K562 (cell line): ENCODE data around the gene AGPAT1. TPM values are rescaled to one million over a fixed set of nuclear protein-coding genes. Genes with fewer than 3 reads are reported as not detected.

Source experiments
- CHD1 ChIP-seq: fragments of 200-600 bp; sonication (generic); IDR thresholded peaks from one replicate; pipeline ENCODE4 v1.6.1; 2012; ENCODE audit warnings: mild to moderate bottlenecking, moderate library complexity, low read length, inconsistent platforms
- E2F5 ChIP-seq: sonication (generic); formaldehyde crosslinking; IDR thresholded peaks from 2 replicates; pipeline ENCODE4 v1.8.0; 2022; ENCODE audit warnings: mild to moderate bottlenecking, missing genetic modification reagents
- GABPA ChIP-seq: fragments of 200-800 bp; sonication (Bioruptor generic); conservative IDR thresholded peaks from 2 replicates; pipeline ENCODE4 v1.6.1; 2016; ENCODE audit warnings: low read depth, missing genetic modification characterization, missing compliant biosample characterization
- GABPB1 ChIP-seq: sonication (generic); formaldehyde crosslinking; IDR thresholded peaks from 2 replicates; pipeline ENCODE4 v1.8.0; 2022; ENCODE audit warnings: mild to moderate bottlenecking, missing genetic modification reagents
- GTF3C2 ChIP-seq: IDR thresholded peaks from 3 replicates; pipeline ENCODE4 v1.6.1; 2011; ENCODE audit warnings: borderline replicate concordance, mild to moderate bottlenecking, moderate library complexity; ENCODE audit not compliant: insufficient read length; ENCODE audit errors: extremely low read depth
- HDAC1 ChIP-seq, 2 experiments: fragments of 450-650 bp; IDR thresholded peaks; 2 replicates each; pipeline ENCODE4 v1.6.1; 2016 to 2017; ENCODE audit warnings: inconsistent platforms in 1 of 2, mild to moderate bottlenecking in 1 of 2, moderate library complexity in 1 of 2
- HMGXB4 ChIP-seq: sonication (generic); formaldehyde crosslinking; IDR thresholded peaks from 2 replicates; pipeline ENCODE4 v1.8.1; 2023; ENCODE audit warnings: mild to moderate bottlenecking, missing genetic modification reagents
- MCM5 ChIP-seq: fragments of 450-650 bp; IDR thresholded peaks from 2 replicates; pipeline ENCODE4 v1.6.1; 2016; ENCODE audit warnings: low read depth
- MECOM ChIP-seq: fragments of 250-450 bp; sonication (Bioruptor Pico); IDR thresholded peaks from 2 replicates; pipeline ENCODE4 v1.8.0; 2022; ENCODE audit warnings: inconsistent platforms
- NFE2 ChIP-seq: IDR thresholded peaks from 2 replicates; pipeline ENCODE4 v1.6.1; 2014; ENCODE audit warnings: antibody characterized with exemption, low read depth
- NR2C2 ChIP-seq, 2 experiments: fragments of 200-800 bp in 1 of 2; sonication (Bioruptor generic) in 1 of 2; sonication (generic) in 1 of 2; formaldehyde crosslinking in 1 of 2; IDR thresholded peaks; 2 replicates each; pipeline versions ENCODE4 v1.6.1 to v1.8.0; 2016 to 2022; ENCODE audit warnings: mild to moderate bottlenecking in 1 of 2, missing compliant biosample characterization in 1 of 2, missing genetic modification characterization in 1 of 2, missing genetic modification reagents in 1 of 2
- POLR2AphosphoS2 ChIP-seq: IDR thresholded peaks from 2 replicates; pipeline ENCODE4 v1.6.1; 2012; ENCODE audit warnings: low read length, improper control_type of control experiment
- SMARCA5 ChIP-seq: fragments of 450-650 bp; IDR thresholded peaks from 2 replicates; pipeline ENCODE4 v1.6.1; 2016
- ZNF23 ChIP-seq: fragments of 250-450 bp; sonication (Bioruptor Pico); IDR thresholded peaks from 2 replicates; pipeline ENCODE4 v1.4.0; 2020; ENCODE audit warnings: mild to moderate bottlenecking
- polyA plus RNA-seq, 8 experiments: library from polyadenylated mRNA; depleted of rRNA in 4 of 8; stranded (reverse) in 5 of 8; unstranded in 3 of 8; fragments of >200 nt; fragmentation: Nextera tagmentation in 2 of 8; fragmentation: Illumina TruSeq in 1 of 8; extraction: Ambion mirVana in 2 of 8; extraction: Trizol in 1 of 8; gene quantifications; 2 replicates each; pipeline versions ENCODE4 v1.2.1 to v1.2.3, GENCODE V29; 2011 to 2014; ENCODE audit warnings: inconsistent platforms in 1 of 8, missing spikeins in 1 of 8
- total RNA-seq, 7 experiments: library from RNA; depleted of rRNA in 6 of 7; stranded (reverse); fragments of >200 nt in 6 of 7; fragmentation: Illumina TruSeq in 2 of 7; extraction: Trizol in 2 of 7; gene quantifications; 2 replicates each; pipeline versions ENCODE4 v1.2.1 to v1.2.3, GENCODE V29; 2011 to 2021; ENCODE audit warnings: low replicate concordance in 1 of 7
- TF ChIP-seq, protein P1 (sequence below), 2 experiments: fragments of 250-450 bp in 1 of 2; fragments of 450-650 bp in 1 of 2; sonication (Bioruptor Pico) in 1 of 2; IDR thresholded peaks; 2 replicates each; pipeline versions ENCODE4 v1.6.1 to v1.8.0; 2016 to 2021; ENCODE audit warnings: mild to moderate bottlenecking in 2 of 2, moderate library complexity in 2 of 2, missing compliant biosample characterization in 1 of 2, missing genetic modification characterization in 1 of 2
- TF ChIP-seq, protein P2 (sequence below), 3 experiments: IDR thresholded peaks in 2 of 3; conservative IDR thresholded peaks in 1 of 3; 2 replicates each; pipeline ENCODE4 v1.5.1; 2011 to 2012; ENCODE audit warnings: low read length in 3 of 3, mild to moderate bottlenecking in 3 of 3, control low read depth in 2 of 3, improper control_type of control experiment in 1 of 3, inconsistent platforms in 1 of 3, low read depth in 1 of 3, mixed read lengths in 1 of 3, moderate library complexity in 1 of 3; ENCODE audit not compliant: insufficient read depth in 2 of 3
- TF ChIP-seq, protein P3 (sequence below): fragments of 250-450 bp; sonication (Bioruptor Pico); IDR thresholded peaks from 2 replicates; pipeline ENCODE4 v1.4.0; 2020; ENCODE audit warnings: mild to moderate bottlenecking

The AGPAT1 gene
- total and polyA plus RNA-seq, 9 of the 15 experiments (the other 6 are each of a cell fraction or from before 2014, with no cell fraction given) = 37.9 to 176 (median 69.4) TPM

DNA sequence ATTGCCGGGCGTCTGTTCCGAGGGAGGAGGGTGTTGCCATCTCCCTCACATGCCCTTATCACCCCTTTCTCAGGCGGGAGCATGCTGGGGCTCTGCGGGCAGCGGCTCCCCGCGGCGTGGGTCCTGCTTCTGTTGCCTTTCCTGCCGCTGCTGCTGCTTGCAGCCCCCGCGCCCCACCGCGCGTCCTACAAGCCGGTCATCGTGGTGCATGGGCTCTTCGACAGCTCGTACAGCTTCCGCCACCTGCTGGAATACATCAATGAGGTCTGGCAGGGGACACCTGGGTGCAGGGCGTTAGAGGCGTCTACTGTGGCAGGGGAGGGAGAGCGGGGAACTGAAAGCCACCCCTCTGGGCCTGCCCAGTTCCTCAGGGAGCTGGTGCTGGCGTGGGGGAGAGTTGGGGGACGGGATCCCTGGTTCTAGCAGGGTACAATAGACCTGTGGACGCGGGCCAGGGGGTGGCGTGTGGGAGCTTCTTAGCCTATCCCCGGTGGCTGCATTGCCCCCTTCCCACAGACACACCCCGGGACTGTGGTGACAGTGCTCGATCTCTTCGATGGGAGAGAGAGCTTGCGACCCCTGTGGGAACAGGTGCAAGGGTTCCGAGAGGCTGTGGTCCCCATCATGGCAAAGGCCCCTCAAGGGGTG lies 21.2 kb downstream of the AGPAT1 start (continued):
- TF ChIP-seq, protein P1, sequence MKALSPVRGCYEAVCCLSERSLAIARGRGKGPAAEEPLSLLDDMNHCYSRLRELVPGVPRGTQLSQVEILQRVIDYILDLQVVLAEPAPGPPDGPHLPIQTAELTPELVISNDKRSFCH (CRISPR knock-in tag; IDR thresholded peaks at IDR 0.05) = no peak
- TF ChIP-seq, protein P1 (tag; IDR thresholded peaks at IDR 0.05) = no peak
- TF ChIP-seq SMARCA5 = peak; percentile 48; the same call in 1 of the 2 replicates
- TF ChIP-seq NR2C2 (CRISPR knock-in tag; IDR thresholded peaks at IDR 0.05) = no peak
- no peak for TF ChIP-seq NR2C2 (tag; IDR thresholded peaks at IDR 0.05)
- no peak; the same call in 1 of the 2 replicates for TF ChIP-seq E2F5 (CRISPR knock-in tag)
- no peak for TF ChIP-seq POLR2AphosphoS2
- no peak for TF ChIP-seq NFE2
- no peak for TF ChIP-seq MECOM (CRISPR knock-in tag)
- no peak for TF ChIP-seq MCM5
- no peak for TF ChIP-seq HMGXB4 (CRISPR knock-in tag)
- TF ChIP-seq, protein P2, sequence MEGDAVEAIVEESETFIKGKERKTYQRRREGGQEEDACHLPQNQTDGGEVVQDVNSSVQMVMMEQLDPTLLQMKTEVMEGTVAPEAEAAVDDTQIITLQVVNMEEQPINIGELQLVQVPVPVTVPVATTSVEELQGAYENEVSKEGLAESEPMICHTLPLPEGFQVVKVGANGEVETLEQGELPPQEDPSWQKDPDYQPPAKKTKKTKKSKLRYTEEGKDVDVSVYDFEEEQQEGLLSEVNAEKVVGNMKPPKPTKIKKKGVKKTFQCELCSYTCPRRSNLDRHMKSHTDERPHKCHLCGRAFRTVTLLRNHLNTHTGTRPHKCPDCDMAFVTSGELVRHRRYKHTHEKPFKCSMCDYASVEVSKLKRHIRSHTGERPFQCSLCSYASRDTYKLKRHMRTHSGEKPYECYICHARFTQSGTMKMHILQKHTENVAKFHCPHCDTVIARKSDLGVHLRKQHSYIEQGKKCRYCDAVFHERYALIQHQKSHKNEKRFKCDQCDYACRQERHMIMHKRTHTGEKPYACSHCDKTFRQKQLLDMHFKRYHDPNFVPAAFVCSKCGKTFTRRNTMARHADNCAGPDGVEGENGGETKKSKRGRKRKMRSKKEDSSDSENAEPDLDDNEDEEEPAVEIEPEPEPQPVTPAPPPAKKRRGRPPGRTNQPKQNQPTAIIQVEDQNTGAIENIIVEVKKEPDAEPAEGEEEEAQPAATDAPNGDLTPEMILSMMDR (IDR thresholded peaks at IDR 0.05 in 2 of 3, conservative IDR thresholded peaks at IDR 0.05 in 1 of 3; ENCODE audit: insufficient read depth in 2 of 3, low read depth in 1 of 3, low read length in 3 of 3) = peak; percentile 79 to 94 (median 83)
- TF ChIP-seq GABPB1 (CRISPR knock-in tag) = no peak; the same call in 1 of the 2 replicates
- TF ChIP-seq GTF3C2 = no peak
- TF ChIP-seq, protein P3, sequence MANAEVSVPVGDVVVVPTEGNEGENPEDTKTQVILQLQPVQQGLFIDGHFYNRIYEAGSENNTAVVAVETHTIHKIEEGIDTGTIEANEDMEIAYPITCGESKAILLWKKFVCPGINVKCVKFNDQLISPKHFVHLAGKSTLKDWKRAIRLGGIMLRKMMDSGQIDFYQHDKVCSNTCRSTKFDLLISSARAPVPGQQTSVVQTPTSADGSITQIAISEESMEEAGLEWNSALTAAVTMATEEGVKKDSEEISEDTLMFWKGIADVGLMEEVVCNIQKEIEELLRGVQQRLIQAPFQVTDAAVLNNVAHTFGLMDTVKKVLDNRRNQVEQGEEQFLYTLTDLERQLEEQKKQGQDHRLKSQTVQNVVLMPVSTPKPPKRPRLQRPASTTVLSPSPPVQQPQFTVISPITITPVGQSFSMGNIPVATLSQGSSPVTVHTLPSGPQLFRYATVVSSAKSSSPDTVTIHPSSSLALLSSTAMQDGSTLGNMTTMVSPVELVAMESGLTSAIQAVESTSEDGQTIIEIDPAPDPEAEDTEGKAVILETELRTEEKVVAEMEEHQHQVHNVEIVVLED = no peak
- no peak for TF ChIP-seq CHD1
- no peak for TF ChIP-seq ZNF23 (CRISPR knock-in tag)
- TF ChIP-seq GABPA = no peak
- TF ChIP-seq HDAC1 (IDR thresholded peaks at IDR 0.05) = peak in 1 of 2 experiments; percentile 96; a peak in 2 of 4 replicates
